HEK293 (cell line): ENCODE data around the gene ZBTB20.

ENCODE experiments used
- CTCF ChIA-PET: fragments of 350-600 bp; formaldehyde crosslinking; extraction: SDS; loops from one replicate; lab custom pipeline; 2021; ENCODE audit warnings: antibody characterized with exemption; lab: Yijun Ruan, JAX
- POLR2A ChIA-PET: fragments of 300-600 bp; formaldehyde crosslinking; extraction: SDS; loops from one replicate; lab custom pipeline; 2020; ENCODE audit warnings: antibody characterized with exemption, inconsistent platforms; lab: Yijun Ruan, JAX
- H3K27ac ChIP-seq: fragments of 200-500 bp; sonication (Bioruptor generic); 2 replicates; pipeline ENCODE4 v1.5.1; 2014; ENCODE audit warnings: low read depth, low read length, control low read depth, inconsistent platforms; ENCODE audit errors: extremely low read depth
- H3K36me3 ChIP-seq, 2 experiments: fragments of 200-500 bp in 1 of 2; sonication (Bioruptor generic) in 1 of 2; 1 replicate in 1 of 2; 2 replicates in 1 of 2; pipeline ENCODE4 v1.5.1; 2014 to 2017; ENCODE audit warnings: inconsistent platforms in 2 of 2, low read length in 2 of 2; ENCODE audit not compliant: control insufficient read depth in 2 of 2, insufficient read depth in 1 of 2
- H3K4me1 ChIP-seq: fragments of 200-500 bp; sonication (Bioruptor generic); 2 replicates; pipeline ENCODE4 v1.5.1; 2014; ENCODE audit warnings: mild to moderate bottlenecking, low read length, inconsistent platforms; ENCODE audit not compliant: control insufficient read depth, insufficient read depth
- H3K4me3 ChIP-seq: 2 replicates; pipeline ENCODE4 v1.5.1; 2011; ENCODE audit warnings: low read depth, mild to moderate bottlenecking, control low read depth, low read length, moderate library complexity
- H3K9me3 ChIP-seq: fragments of 200-500 bp; sonication (Bioruptor generic); 2 replicates; pipeline ENCODE4 v1.5.1; 2014; ENCODE audit warnings: low read depth, low read length, inconsistent platforms; ENCODE audit not compliant: control insufficient read depth, insufficient read depth
- KLF16 ChIP-seq: fragments of 450-650 bp; formaldehyde crosslinking; IDR thresholded peaks from 2 replicates; pipeline ENCODE4 v1.5.1; 2017; ENCODE audit warnings: missing biosample characterization, missing genetic modification characterization
- RBAK ChIP-seq: fragments of 450-650 bp; formaldehyde crosslinking; IDR thresholded peaks from 2 replicates; pipeline ENCODE4 v1.5.1; 2016; ENCODE audit warnings: missing biosample characterization, missing genetic modification characterization
- ZFP37 ChIP-seq: fragments of 450-650 bp; formaldehyde crosslinking; IDR thresholded peaks from 2 replicates; pipeline ENCODE4 v1.5.1; 2016; ENCODE audit warnings: missing biosample characterization, missing genetic modification characterization
- ZNF16 ChIP-seq: fragments of 450-650 bp; formaldehyde crosslinking; IDR thresholded peaks from 2 replicates; pipeline ENCODE4 v1.5.1; 2016; ENCODE audit warnings: low read depth, missing biosample characterization, missing genetic modification characterization
- ZNF174 ChIP-seq: fragments of 450-650 bp; formaldehyde crosslinking; IDR thresholded peaks from 2 replicates; pipeline ENCODE4 v1.5.0; 2017; ENCODE audit warnings: missing biosample characterization, mild to moderate bottlenecking, missing genetic modification characterization
- ZNF214 ChIP-seq: fragments of 450-650 bp; formaldehyde crosslinking; IDR thresholded peaks from 2 replicates; pipeline ENCODE4 v1.5.1; 2017; ENCODE audit warnings: missing biosample characterization, mild to moderate bottlenecking, missing genetic modification characterization, borderline replicate concordance
- ZNF350 ChIP-seq: fragments of 450-650 bp; formaldehyde crosslinking; IDR thresholded peaks from 2 replicates; pipeline ENCODE4 v1.5.0; 2017; ENCODE audit warnings: missing biosample characterization, mild to moderate bottlenecking, missing genetic modification characterization
- ZNF555 ChIP-seq: fragments of 450-650 bp; formaldehyde crosslinking; conservative IDR thresholded peaks from 2 replicates; pipeline ENCODE4 v1.5.1; 2017; ENCODE audit warnings: missing biosample characterization, mild to moderate bottlenecking, missing genetic modification characterization, inconsistent platforms
- ZNF585B ChIP-seq: fragments of 450-650 bp; formaldehyde crosslinking; IDR thresholded peaks from 2 replicates; pipeline ENCODE4 v1.5.1; 2016; ENCODE audit warnings: missing biosample characterization, missing genetic modification characterization
- ZNF596 ChIP-seq: fragments of 450-650 bp; IDR thresholded peaks from 2 replicates; pipeline ENCODE4 v1.5.0; 2018; ENCODE audit warnings: missing biosample characterization, mild to moderate bottlenecking, missing genetic modification characterization, moderate library complexity
- ZNF660 ChIP-seq: fragments of 450-650 bp; IDR thresholded peaks from 2 replicates; pipeline ENCODE4 v1.5.1; 2018; ENCODE audit warnings: missing biosample characterization, mild to moderate bottlenecking, missing genetic modification characterization
- ZNF791 ChIP-seq: fragments of 450-650 bp; formaldehyde crosslinking; IDR thresholded peaks from 2 replicates; pipeline ENCODE4 v1.5.1; 2016; ENCODE audit warnings: missing biosample characterization, missing genetic modification characterization
- ZXDB ChIP-seq: fragments of 450-650 bp; formaldehyde crosslinking; IDR thresholded peaks from 2 replicates; pipeline ENCODE4 v1.5.1; 2016; ENCODE audit warnings: missing biosample characterization, missing genetic modification characterization
- TF ChIP-seq, protein P1 (sequence below): fragments of 450-650 bp; IDR thresholded peaks from 2 replicates; pipeline ENCODE4 v1.5.1; 2018; ENCODE audit warnings: missing biosample characterization, mild to moderate bottlenecking, missing genetic modification characterization
- TF ChIP-seq, protein P2 (sequence below): fragments of 450-650 bp; formaldehyde crosslinking; IDR thresholded peaks from 2 replicates; pipeline ENCODE4 v1.5.1; 2016; ENCODE audit warnings: missing biosample characterization, missing genetic modification characterization
- TF ChIP-seq, protein P3 (sequence below): IDR thresholded peaks from 2 replicates; pipeline ENCODE4 v1.6.1; 2011; ENCODE audit warnings: mild to moderate bottlenecking, low read depth, low read length, borderline replicate concordance
- TF ChIP-seq, protein P4 (sequence below): fragments of 450-650 bp; formaldehyde crosslinking; IDR thresholded peaks from 2 replicates; pipeline ENCODE4 v1.5.1; 2016; ENCODE audit warnings: missing biosample characterization, missing genetic modification characterization
- TF ChIP-seq, protein P5 (sequence below): fragments of 450-650 bp; formaldehyde crosslinking; IDR thresholded peaks from 2 replicates; pipeline ENCODE4 v1.5.1; 2016; ENCODE audit warnings: missing biosample characterization, missing genetic modification characterization

ZBTB20 gene

DNA sequence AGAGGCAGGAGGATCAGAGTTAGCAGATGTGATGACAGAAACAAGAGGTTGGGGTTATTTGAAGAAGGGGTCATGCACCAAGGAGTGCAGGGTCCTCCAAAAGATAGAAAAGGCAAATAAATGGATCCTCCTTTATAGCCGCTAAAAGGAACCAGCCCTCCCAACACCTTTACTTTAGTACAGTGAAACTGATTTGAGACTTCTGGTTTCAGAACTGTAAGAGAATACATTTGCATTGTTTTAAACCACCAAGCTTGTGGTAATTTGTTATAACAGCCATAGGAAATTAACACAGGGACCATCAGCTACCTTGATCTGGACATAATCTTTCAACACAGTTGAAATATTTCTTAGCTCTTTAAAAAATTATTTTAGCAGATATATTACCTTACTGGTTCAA lies 686.6 kb downstream of the ZBTB20 start:
- Histone ChIP-seq H3K36me3 (no peaks in the 10 kb centered on the region), H3K4me3 (no peak overlapping the region), H3K4me1 (no peaks in the 10 kb centered on the region), H3K27ac (no peak overlapping the region), H3K9me3 (no peaks in the 10 kb centered on the region)
- POLR2A ChIA-PET, result no interaction called here
- CTCF ChIA-PET, result interaction anchor here (0.7 kb wide), 1 partner anchor 76 kb away, joined by 3 read pairs; no protein-coding TSS in a partner anchor
- TF ChIP-seq ZNF660 (tag by site-specific recombination) (no peak), ZNF585B (tag by site-specific recombination) (no peak), KLF16 (no peak), RBAK (tag by site-specific recombination) (no peak)

DNA sequence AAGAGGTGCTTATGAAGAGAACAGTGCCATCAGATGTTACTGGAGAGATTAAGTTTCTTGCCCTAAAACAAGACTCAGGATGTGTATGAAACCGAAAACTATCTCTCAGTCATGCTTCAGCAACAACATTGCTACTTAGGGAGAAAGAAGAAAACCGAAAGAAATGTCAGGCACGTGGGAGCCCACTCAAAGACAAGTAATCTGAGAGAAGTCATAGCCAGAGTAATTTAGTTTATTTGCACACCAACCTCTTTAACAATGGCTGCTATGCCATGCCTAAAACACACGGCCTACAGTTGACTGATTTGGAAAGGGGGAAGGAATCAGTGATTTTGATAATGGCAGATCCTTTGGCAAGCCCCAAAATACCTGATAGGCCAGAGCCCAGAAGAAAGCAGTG lies 690.3 kb downstream of the ZBTB20 start:
- CTCF ChIA-PET, result no interaction called here
- no peak overlapping the region for H3K4me3 ChIP-seq
- H3K27ac ChIP-seq, result no peak overlapping the region
- H3K36me3 ChIP-seq, result no peaks in the 10 kb centered on the region
- POLR2A ChIA-PET, result no interaction called here
- TF ChIP-seq ZNF791 (no peak), ZFP37 (tag by site-specific recombination) (no peak), ZNF596 (tag by site-specific recombination) (no peak), ZNF174 (no peak)
- TF ChIP-seq, protein P1, sequence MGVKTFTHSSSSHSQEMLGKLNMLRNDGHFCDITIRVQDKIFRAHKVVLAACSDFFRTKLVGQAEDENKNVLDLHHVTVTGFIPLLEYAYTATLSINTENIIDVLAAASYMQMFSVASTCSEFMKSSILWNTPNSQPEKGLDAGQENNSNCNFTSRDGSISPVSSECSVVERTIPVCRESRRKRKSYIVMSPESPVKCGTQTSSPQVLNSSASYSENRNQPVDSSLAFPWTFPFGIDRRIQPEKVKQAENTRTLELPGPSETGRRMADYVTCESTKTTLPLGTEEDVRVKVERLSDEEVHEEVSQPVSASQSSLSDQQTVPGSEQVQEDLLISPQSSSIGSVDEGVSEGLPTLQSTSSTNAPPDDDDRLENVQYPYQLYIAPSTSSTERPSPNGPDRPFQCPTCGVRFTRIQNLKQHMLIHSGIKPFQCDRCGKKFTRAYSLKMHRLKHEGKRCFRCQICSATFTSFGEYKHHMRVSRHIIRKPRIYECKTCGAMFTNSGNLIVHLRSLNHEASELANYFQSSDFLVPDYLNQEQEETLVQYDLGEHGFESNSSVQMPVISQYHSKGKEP (tag by site-specific recombination), result no peak
- TF ChIP-seq, protein P2, sequence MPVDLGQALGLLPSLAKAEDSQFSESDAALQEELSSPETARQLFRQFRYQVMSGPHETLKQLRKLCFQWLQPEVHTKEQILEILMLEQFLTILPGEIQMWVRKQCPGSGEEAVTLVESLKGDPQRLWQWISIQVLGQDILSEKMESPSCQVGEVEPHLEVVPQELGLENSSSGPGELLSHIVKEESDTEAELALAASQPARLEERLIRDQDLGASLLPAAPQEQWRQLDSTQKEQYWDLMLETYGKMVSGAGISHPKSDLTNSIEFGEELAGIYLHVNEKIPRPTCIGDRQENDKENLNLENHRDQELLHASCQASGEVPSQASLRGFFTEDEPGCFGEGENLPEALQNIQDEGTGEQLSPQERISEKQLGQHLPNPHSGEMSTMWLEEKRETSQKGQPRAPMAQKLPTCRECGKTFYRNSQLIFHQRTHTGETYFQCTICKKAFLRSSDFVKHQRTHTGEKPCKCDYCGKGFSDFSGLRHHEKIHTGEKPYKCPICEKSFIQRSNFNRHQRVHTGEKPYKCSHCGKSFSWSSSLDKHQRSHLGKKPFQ (tag by site-specific recombination), result no peak
- no peaks in the 10 kb centered on the region for H3K9me3 ChIP-seq
- H3K4me1 ChIP-seq, result peaks cover 3% of the 10 kb centered on the region; the same call in 1 of the 2 replicates

DNA sequence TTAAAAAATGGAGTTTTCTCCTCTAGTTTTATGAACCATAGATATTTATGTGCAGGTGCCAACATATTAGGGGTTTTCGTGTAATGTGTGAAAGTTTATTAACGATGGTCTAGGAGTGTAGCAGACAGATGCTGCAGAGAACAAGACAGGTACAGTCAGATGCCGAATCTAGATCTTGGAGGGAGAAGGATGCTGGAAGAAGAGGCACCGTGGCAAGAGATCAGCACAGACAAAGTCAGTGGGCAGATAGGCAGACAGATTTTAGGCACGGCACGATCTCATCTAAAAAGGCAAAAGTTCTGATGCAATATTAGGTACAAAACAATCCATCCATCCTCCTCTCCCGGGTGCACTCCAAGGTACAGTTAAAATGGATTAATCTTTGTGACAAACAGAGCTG lies 691.7 kb downstream of the ZBTB20 start:
- TF ChIP-seq, protein P1 (tag by site-specific recombination), result no peak
- TF ChIP-seq ZNF214 (tag by site-specific recombination), result no peak
- TF ChIP-seq ZNF16 (tag by site-specific recombination), result no peak
- TF ChIP-seq, protein P3, sequence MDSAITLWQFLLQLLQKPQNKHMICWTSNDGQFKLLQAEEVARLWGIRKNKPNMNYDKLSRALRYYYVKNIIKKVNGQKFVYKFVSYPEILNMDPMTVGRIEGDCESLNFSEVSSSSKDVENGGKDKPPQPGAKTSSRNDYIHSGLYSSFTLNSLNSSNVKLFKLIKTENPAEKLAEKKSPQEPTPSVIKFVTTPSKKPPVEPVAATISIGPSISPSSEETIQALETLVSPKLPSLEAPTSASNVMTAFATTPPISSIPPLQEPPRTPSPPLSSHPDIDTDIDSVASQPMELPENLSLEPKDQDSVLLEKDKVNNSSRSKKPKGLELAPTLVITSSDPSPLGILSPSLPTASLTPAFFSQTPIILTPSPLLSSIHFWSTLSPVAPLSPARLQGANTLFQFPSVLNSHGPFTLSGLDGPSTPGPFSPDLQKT, result no peak
- TF ChIP-seq, protein P4, sequence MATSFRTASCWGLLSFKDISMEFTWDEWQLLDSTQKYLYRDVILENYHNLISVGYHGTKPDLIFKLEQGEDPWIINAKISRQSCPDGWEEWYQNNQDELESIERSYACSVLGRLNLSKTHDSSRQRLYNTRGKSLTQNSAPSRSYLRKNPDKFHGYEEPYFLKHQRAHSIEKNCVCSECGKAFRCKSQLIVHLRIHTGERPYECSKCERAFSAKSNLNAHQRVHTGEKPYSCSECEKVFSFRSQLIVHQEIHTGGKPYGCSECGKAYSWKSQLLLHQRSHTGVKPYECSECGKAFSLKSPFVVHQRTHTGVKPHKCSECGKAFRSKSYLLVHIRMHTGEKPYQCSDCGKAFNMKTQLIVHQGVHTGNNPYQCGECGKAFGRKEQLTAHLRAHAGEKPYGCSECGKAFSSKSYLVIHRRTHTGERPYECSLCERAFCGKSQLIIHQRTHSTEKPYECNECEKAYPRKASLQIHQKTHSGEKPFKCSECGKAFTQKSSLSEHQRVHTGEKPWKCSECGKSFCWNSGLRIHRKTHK (tag by site-specific recombination), result no peak
- TF ChIP-seq ZNF350 (tag by site-specific recombination), result no peak
- no peak for TF ChIP-seq ZXDB (tag by site-specific recombination)
- TF ChIP-seq, protein P5, sequence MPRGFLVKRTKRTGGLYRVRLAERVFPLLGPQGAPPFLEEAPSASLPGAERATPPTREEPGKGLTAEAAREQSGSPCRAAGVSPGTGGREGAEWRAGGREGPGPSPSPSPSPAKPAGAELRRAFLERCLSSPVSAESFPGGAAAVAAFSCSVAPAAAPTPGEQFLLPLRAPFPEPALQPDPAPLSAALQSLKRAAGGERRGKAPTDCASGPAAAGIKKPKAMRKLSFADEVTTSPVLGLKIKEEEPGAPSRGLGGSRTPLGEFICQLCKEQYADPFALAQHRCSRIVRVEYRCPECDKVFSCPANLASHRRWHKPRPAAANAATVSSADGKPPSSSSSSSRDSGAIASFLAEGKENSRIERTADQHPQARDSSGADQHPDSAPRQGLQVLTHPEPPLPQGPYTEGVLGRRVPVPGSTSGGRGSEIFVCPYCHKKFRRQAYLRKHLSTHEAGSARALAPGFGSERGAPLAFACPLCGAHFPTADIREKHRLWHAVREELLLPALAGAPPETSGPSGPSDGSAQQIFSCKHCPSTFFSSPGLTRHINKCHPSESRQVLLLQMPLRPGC (tag by site-specific recombination), result no peak
- TF ChIP-seq ZNF555, result no peak
- no peak for TF ChIP-seq ZNF660 (tag by site-specific recombination)
- CTCF ChIA-PET, result no interaction called here
- POLR2A ChIA-PET, result no interaction called here
- peaks cover 3% of the 10 kb centered on the region; the same call in 1 of the 2 replicates for H3K4me1 ChIP-seq
- no peaks in the 10 kb centered on the region for H3K9me3 ChIP-seq
- no peaks in the 10 kb centered on the region for H3K36me3 ChIP-seq
- no peak overlapping the region for H3K27ac ChIP-seq
- H3K4me3 ChIP-seq, result no peak overlapping the region
